HepG2 (cell line): ENCODE data around the gene SEC63. TPM values are rescaled to one million over a fixed set of nuclear protein-coding genes. Genes with fewer than 3 reads are reported as not detected.

Experiments
- ARID5B ChIP-seq: IDR thresholded peaks from 2 replicates; pipeline ENCODE4 v1.4.0; 2020; ENCODE audit warnings: mild to moderate bottlenecking, missing genetic modification reagents
- BORCS8-MEF2B ChIP-seq: sonication (generic); formaldehyde crosslinking; IDR thresholded peaks from 2 replicates; pipeline ENCODE4 v1.8.0; 2022; ENCODE audit warnings: mild to moderate bottlenecking, missing genetic modification reagents
- GATAD2A ChIP-seq: IDR thresholded peaks from 2 replicates; pipeline ENCODE4 v1.6.1; 2016
- PHF21A ChIP-seq: sonication (generic); formaldehyde crosslinking; IDR thresholded peaks from 2 replicates; pipeline ENCODE4 v1.5.0; 2020; ENCODE audit warnings: mild to moderate bottlenecking, missing genetic modification reagents
- PRDM10 ChIP-seq: sonication (generic); formaldehyde crosslinking; IDR thresholded peaks from 2 replicates; pipeline ENCODE4 v1.4.0; 2020; ENCODE audit warnings: low read depth, missing genetic modification reagents
- SP2 ChIP-seq: sonication (generic); formaldehyde crosslinking; IDR thresholded peaks from 2 replicates; pipeline ENCODE4 v1.5.1; 2020; ENCODE audit warnings: mild to moderate bottlenecking, missing genetic modification reagents
- YEATS4 ChIP-seq: sonication (generic); formaldehyde crosslinking; IDR thresholded peaks from 2 replicates; pipeline ENCODE4 v1.4.0; 2020; ENCODE audit warnings: missing genetic modification reagents, borderline replicate concordance
- ZBTB40 ChIP-seq, 2 experiments: fragments of 450-650 bp in 1 of 2; sonication (generic) in 1 of 2; formaldehyde crosslinking in 1 of 2; IDR thresholded peaks; 2 replicates each; pipeline versions ENCODE4 v1.6.1 to v1.8.0; 2016 to 2022; ENCODE audit warnings: antibody characterized with exemption in 1 of 2, mild to moderate bottlenecking in 1 of 2, missing genetic modification reagents in 1 of 2
- ZNF331 ChIP-seq: sonication (generic); formaldehyde crosslinking; IDR thresholded peaks from 2 replicates; pipeline ENCODE4 v1.4.0; 2020; ENCODE audit warnings: missing genetic modification reagents
- polyA plus RNA-seq, 8 experiments: library from polyadenylated mRNA; depleted of rRNA in 3 of 8; stranded (reverse) in 7 of 8; unstranded in 1 of 8; fragments of >200 nt; fragmentation: Illumina TruSeq in 4 of 8; extraction: Trizol in 4 of 8; gene quantifications; 2 replicates each; pipeline versions ENCODE4 v1.2.1 to v1.2.3, GENCODE V29; 2011 to 2016; ENCODE audit warnings: low read depth in 4 of 8, missing spikeins in 1 of 8, mixed read lengths in 1 of 8; ENCODE audit not compliant: insufficient read depth in 1 of 8
- total RNA-seq, 5 experiments: library from RNA; depleted of rRNA; stranded (reverse); fragments of >200 nt; fragmentation: Illumina TruSeq; extraction: Trizol; gene quantifications; 2 replicates each; pipeline ENCODE4 v1.2.3, GENCODE V29; 2016; ENCODE audit warnings: low read depth in 1 of 5

SEC63 gene
- total and polyA plus RNA-seq, 2 of the 13 experiments (the other 11 are each of a cell fraction or from before 2014, with no cell fraction given): 20.2 to 45.9 TPM

GRCh38 chr6:107847844-107848802, 109.9 kb downstream of the SEC63 start (continued):
- TF ChIP-seq PRDM10 (CRISPR knock-in tag): peak; percentile 81; the same call in 1 of the 2 replicates
- TF ChIP-seq BORCS8-MEF2B (CRISPR knock-in tag): peak; percentile 33; the same call in 1 of the 2 replicates
- 0 out of 2 replicates have a peak, but pooled peaks have one; percentile 57 for TF ChIP-seq ZNF331
- TF ChIP-seq ARID5B (CRISPR knock-in tag): peak; percentile 67
- 0 out of 2 replicates have a peak, but pooled peaks have one; percentile 32 for TF ChIP-seq PHF21A (CRISPR knock-in tag)
- TF ChIP-seq ZBTB40 (IDR thresholded peaks at IDR 0.05): no peak
- peak; percentile 79 for TF ChIP-seq ZBTB40 (CRISPR knock-in tag; IDR thresholded peaks at IDR 0.05)
- TF ChIP-seq YEATS4 (CRISPR knock-in tag): 0 out of 2 replicates have a peak, but pooled peaks have one; percentile 43
- peak; percentile 61 for TF ChIP-seq GATAD2A
- no peak for TF ChIP-seq SP2 (CRISPR knock-in tag)
